Activated CD4-positive, CD25-positive, alpha-beta regulatory T cell treated with anti-CD3 and anti-CD28 coated beads, Interleukin-2, amount 50 U/mL, for 16 hours (primary cell): ENCODE measurements around the gene SLC1A4.
A peak's percentile ranks its signal among the peaks of the same experiment; 100 is the strongest.
"Not testable (repeated sequence)": the region's sequence is repeated elsewhere in the genome, so short reads cannot be mapped to it uniquely, and the experiment has no call there.

Source experiments
- DNase-seq: peaks from one replicate; pipeline ENCODE4 v3.0.0-alpha.2; 2020; ENCODE audit warnings: low read depth, low spot score

The SLC1A4 gene

DNA sequence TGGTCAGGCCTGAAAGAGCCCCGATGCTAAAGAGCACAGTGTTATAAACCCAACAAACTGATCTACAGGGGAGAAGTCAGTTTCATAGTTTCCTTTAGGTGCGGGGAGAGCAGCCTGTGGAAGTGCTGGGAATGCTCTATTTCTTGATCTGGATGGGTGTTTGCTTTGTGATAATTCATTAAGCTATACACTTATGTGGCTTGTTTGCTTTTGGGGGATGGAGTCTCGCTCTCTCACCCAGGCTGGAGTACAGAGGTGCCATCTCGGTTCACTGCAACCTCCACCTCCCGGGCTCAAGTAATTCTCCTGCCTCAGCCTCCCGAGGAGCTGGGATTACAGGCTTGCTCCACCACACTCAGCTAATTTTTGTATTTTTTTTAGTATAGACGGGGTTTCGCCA is 37.0 kb downstream of the SLC1A4 start:
- no peak for DNase-seq

DNA sequence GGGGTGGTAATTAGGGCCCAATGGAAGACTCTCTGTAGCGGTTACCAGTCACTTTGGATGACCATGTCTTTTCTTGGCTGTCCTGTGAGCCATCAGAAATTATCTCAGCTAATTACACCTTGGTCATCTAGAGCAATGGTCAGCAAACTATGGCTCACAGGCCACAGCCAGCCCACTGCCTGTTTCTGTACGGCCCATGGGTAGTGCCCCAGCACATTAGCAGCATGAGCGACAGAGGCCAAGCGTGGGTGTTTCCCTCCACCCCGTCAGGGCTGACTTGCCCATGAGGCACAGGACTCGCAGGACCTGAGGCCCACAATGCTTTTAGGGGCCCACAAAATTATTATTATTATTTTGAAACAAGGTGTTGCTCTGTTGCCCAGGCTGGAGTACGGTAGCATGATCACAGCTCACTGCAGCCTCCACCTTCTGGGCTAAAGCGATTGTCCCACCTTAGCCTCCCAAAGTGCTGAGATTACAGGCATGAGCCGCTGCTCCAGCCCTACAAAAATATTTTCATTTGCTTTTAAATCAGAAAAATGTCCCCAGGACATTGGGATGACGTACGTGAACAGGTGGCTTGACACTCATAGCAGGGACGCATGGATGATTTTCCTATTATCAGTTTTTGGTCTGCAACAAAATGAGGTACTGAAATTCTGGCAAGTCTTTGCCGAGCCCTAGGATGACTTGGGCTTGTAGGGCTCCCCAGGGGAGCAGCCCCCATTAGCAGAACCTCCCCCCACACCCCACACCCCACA is 37.7 kb downstream of the SLC1A4 start:
- no peak for DNase-seq

- no peak for DNase-seq
These were observed 38.5 kb downstream of the SLC1A4 start for GRCh38 chr2:65027616-65028244.

DNA sequence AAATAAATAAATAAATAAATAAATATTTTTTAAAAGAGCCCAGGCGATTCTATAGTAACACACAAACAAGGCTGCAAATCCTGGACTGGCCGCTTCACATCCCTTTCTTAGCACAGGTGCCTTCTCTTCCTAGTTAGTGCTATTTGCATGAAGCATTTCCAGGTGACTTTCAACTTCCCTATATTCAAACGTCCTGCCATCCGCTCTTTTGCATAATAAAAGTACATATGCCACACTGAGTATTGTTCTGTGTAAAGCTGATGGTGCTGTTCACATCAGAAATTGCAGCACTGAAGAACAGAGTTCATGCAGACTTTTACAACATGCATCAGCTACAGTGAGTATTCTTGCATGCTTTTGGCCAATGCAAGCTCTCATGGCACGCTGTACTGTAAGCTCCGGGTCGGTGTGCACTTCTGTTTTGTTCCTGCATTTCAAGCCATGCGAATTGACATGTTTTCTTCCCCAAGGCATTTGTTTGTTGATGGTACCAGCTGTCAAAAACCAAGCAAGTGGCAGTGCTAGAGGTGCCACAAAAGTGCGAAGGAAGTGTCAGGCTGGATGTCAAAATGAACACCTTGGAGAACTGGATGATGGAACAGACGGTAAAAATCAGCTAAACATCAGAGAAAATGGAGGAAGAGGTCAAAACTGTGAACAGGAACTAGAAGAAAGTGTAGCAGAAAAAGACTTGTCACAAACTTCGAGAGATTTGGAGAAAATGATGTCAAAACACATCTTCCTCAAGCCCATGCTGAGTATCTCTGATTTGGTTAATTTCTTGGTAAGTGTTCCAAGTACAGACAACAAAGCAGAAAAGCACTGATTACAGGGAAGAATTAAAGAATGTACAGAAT is 41.5 kb downstream of the SLC1A4 start:
- no peak for DNase-seq

GRCh38 chr2:65031341-65032018 is 42.3 kb downstream of the SLC1A4 start:
- no peak for DNase-seq

DNA sequence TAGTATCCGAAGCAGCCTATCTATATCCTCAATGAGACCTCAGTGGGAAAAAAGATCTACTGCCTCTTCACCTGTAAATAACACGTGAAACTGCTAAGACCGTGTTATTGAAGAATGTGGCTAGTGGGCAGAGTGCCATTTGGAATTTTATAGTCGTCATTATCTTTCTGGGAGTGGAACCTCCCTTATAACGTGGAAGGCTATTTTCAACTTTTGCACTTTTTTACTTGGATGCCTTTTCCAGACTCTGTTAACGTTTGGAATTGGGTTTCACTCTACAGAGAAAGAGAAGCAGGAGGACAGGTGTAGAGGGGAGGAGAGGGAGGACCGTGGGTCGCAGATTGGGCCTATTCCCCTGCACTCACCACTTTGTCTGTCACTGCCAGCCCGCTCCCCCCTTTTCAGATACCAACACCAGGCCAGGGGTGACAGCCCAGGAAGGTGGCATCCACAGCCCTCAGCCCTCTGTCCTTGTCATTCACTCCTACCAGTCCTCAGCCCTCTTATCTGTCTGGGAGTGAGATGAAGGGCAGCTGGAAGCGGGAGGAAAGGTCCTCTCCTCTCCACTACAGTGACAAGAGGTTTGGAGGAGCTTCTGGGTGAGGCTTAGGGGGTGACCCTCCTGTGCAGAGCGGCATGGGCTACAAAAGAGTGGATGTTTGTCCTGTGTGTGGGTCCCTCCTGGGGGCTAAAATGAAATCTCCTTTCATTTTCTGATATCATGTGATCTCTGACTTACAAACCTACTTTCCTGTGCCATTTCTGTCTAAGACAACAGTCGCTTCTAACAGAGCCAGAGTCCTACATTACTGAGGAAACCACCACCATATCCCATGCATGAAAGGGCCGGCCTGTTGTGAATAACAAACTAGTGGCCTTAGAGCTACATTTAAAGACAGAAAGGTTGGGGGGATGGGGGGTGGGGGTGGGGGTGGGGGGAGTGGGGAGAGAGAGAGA is 43.1 kb downstream of the SLC1A4 start:
- DNase-seq: no peak

- no peak for DNase-seq
These were observed 44.0 kb downstream of the SLC1A4 start for GRCh38 chr2:65033178-65033577.

DNA sequence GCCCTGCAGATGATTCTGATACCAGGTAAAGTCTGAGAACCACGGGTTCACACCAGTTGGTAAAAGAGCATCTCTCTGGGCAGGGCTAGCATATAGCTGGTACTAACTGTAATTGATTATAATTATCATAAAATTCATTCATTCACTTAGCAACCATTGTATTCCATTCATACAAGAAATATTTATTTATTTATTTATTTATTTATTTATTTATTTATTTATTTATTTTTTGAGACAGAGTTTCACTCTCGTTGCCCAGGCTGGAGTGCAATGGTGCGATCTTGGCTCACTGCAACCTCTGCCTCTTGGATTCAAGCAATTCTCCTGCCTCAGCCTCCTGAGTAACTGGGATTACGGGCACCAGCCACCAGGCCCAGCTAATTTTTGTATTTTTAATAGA is 44.5 kb downstream of the SLC1A4 start:
- not testable (repeated sequence) for DNase-seq

- no peak for DNase-seq
These were observed 46.2 kb downstream of the SLC1A4 start for GRCh38 chr2:65035351-65035943.

DNA sequence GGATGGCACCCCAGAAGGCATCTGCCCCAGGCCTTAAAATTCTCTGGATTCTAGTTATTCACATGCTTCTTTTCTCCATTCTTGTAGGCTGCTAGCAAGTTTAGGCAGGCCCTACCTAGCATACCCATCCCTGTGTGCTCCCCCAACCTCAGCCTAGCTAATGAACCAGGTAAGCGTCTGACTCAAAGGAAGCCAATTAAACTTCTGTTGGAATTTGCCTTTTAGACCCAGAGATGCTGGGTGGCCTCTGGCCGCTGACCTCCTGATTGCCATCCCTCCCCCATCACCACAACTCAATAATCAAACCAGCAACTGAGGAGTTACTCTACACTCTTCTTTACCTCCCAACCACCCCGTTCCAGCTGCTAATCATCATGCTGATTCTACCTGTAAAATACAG is 48.0 kb downstream of the SLC1A4 start:
- DNase-seq: no peak

- no peak for DNase-seq
These were observed 50.4 kb downstream of the SLC1A4 start for GRCh38 chr2:65039640-65040039.

- DNase-seq: peak; percentile 51
These were observed 51.4 kb downstream of the SLC1A4 start for GRCh38 chr2:65040400-65041261.

- no peak for DNase-seq
These were observed 53.8 kb downstream of the SLC1A4 start for GRCh38 chr2:65043001-65043400.

- DNase-seq: no peak
These were observed 55.0 kb downstream of the SLC1A4 start for GRCh38 chr2:65044097-65044735.

- DNase-seq: no peak
These were observed 56.5 kb downstream of the SLC1A4 start for GRCh38 chr2:65045651-65046050.

DNA sequence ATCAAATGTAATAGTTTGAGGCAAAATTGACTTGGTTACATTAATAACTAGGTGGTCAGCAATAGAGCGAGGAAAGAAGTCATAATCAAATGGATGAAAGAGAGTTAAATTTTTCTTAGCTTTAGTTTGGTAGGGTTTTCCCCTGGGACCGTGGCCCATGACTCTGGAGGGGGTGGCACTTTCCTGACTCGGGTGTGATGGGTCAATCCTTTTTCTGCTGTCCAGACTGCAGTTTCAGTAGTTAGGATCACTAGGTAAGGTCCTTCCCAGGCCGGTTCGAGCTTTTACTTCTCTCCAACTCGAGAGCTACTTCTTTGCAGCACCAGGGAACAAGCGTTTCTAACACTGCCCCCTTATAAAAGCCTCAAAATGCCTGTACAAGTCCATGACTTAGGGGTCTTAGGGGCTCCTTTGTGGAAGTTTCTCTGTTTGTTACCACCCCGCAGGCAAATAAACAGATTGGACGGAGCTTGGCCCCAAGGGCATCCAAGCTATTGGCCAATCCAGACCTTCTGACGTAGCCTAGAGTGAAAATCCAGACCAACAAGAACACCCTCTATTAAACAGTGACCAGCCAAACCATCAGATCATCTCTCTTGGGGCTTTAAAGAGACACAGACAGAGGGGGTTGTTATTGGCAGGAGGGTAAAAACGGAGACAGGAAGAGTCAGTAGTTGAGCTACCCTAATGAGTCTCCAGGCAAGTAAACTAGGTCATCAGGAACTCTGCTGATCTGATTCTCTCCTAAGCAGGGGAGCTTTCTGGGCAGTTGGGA is 57.6 kb downstream of the SLC1A4 start:
- no peak for DNase-seq

- no peak for DNase-seq
These were observed 59.9 kb downstream of the SLC1A4 start for GRCh38 chr2:65049010-65049639.

- DNase-seq: no peak
These were observed 61.7 kb downstream of the SLC1A4 start for GRCh38 chr2:65050931-65051330.
